Measurements from ENCODE around the gene EPM2A.

Gene EPM2A

GRCh38 chr6:145588981-145589380 lies 146.3 kb downstream of the EPM2A start:
- no peak for DNase-seq

GRCh38 chr6:145587334-145587733 lies 148.0 kb downstream of the EPM2A start:
- no peak for DNase-seq

GRCh38 chr6:145583753-145584152 lies 151.6 kb downstream of the EPM2A start:
- no peak for DNase-seq

All from hematopoietic multipotent progenitor cell treated with erythropoietin and hydrocortisone succinate and interleukin-3 and kit ligand, for 6 days (in vitro differentiated cells).